NCI-H2107 treated with DMSO at 0.1 percent for 48 hours (cell line): Measurements from ENCODE around the gene OR8D4.
"Not testable (repeated sequence)": the region's sequence is repeated elsewhere in the genome, so short reads cannot be mapped to it uniquely, and the experiment has no call there.

Experiments
- DNase-seq: peaks from one replicate; lab custom pipeline; 2025; ENCODE audit not compliant: unreplicated experiment; lab: John Stamatoyannopoulos, UW

Gene OR8D4

DNA sequence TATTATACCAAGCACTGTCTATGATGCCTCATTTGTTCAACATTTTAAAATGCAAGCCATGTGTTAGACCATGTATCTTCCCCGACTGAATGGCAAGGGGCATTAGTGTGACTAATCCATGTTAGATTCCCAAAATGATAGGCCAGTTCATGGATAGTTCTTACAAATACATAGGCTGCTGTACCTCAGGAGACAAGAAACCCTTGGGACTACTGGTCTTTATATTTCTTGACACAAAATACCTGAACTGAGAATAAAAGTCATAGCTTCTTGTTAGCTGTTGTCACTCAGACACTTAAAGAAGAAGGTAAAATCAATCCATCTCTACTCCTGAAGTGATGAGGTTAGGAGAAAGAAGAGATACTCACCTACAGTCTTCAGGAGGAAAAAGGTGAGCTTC, at the start of gene OR8D4:
Gene OR8D4, plus strand, starts transcription at position 301 of the 400 bp plus-strand sequence. CDS start 4,265 bp downstream, outside the sequence.
- DNase-seq, result no peak

DNA sequence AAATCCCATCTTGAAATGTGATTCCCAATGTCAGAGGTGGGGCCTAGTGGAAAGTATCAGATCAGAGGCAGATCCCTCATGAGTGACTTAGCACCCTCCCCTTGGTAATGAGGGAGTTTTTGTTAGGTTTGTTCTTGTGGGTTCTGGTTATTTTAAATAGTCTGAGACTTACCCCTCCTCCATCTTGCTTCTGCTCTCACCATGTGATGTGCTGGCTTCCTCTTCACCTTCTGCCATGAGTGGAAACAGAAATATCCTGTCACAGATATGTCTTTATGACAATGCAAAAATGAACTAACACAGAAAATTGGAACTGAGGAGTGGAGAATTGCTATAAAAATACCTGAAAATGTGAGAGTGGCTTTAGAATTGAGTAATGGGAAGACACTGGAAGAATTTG, 49.6 kb upstream of the OR8D4 start:
- no peak for DNase-seq

DNA sequence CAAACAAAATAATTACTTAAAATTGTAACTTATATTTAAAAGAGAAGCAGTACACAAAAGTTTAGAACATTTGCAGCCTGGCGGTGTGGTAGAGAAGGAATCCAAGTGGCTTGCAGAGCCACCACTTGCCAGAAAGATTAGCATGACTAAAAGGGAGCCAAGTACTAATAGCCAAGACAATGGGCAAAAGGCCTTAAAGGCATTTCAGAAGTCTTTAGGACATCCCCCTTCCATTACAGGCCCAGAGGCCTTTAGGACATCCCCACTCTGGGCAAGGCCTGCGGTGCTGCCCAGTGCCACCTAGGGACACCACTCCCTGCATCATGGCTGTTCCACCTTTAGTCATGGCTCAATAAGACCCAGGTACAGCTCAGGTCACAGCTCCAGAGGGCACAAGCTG, 48.9 kb upstream of the OR8D4 start:
- DNase-seq, result no peak

DNA sequence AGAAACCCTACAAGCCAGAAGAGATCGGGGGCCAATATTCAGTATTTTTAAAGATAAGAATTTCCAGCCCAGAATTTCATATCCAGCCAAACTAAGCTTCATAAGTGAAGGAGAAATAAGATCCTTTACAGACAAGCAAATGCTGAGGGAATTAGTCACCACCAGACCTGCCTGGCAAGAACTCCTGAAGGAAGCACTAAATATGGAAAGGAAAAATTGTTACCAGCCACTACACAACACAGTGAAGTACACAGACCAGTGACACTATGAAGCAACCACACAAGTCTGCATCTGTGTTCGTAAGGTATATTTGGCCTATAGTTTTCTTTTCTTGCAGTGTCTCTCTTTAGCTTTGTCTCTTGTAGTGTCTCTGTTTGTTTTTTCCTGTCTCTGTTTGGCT, 45.5 kb upstream of the OR8D4 start:
- DNase-seq, result no peak

DNA sequence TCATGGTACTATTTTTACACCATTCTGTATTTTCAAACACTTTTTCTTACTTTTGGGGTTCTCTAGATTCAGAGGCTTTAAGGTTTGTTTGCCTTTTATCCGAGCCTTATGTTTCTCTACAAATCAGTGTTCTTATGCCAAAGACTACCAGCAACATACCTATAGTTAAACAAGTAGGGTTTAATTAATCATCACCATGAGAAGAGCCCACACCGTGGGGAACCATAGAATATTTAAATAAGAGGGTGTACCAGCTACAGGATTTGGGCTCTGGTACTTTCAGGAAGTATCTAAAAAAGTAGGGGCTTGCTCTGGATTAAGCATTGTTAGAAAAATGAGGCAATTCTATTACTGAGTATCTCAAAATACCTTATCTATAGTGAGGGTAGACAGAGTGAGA, 42.2 kb upstream of the OR8D4 start:
- DNase-seq, result no peak

DNA sequence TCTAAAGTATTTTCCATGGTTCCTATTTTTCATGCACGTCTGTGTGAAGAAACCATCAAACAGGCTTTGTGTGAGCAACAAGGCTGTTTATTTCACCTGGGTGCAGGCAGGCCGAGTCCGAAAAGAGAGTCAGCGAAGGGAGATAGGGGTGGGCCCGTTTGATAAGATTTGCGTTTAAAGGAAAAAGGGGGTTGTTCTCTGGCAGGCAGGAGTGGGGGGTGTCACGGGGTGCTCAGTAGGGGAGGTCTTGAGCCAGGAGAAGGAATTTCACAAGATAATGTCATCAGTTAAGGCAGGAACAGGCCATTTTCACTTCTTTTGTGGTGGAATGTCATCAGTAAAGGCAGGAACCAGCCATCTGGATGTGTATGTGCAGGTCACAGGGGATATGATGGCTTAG, 36.7 kb upstream of the OR8D4 start:
- DNase-seq, result not testable (repeated sequence)

DNA sequence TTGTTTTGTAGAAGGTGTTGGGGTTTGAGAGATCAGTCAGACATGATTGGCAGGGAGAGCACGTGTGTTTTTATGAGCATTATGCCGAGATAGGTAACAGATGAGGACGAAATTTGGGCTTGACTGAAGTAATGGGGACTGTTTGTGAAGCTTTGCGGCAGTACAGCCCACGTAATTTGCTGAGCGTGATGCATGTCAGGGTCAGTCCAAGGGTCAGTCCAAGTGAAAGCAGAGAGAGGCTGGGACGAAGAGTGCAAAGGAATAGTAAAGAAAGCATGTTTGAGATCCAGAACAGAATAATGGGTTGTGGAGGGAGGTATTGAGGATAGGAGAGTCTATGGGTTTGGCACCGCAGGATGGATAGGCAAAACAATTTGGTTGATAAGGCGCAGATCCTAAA, 34.2 kb upstream of the OR8D4 start:
- not testable (repeated sequence) for DNase-seq

DNA sequence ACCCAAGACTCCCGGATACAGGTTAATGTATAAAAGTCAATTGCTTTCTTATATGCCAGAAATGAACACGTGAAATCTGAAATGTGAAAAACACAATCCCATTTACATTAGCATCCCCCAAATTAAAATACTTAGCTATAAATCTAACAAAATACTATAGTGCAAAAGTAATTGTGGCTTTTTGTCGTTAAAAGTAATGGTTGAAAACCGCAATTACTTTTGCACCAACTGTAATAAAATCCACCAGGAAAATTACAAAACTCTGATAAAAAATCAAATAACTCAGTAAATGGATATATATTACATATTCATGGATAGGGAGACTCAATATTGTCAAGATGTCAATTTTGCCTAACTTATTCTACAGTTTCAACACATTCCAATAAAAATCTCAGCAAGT, 21.1 kb upstream of the OR8D4 start:
- DNase-seq, result no peak

DNA sequence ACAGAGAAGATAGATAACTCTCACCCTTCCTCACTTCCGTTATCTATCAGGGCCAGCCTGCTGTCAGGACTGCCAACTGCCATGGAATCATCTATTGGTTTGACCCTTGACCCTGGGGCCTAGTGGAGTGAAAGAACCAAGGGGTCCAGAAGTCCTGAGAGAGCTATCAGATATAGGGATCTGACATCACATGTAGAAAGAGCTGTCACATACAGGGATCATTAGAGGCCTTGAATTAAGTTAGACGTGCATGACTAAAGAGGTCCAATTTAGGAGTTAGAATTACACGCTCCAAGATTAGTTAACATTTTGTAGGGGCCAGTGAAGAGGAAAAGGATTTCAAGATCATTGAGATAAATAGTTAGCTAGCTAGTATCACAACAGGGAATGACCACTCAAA, 16.4 kb upstream of the OR8D4 start, which contains the start of gene TMEM225:
Gene TMEM225, minus strand, starts transcription at position 101 of the 400 bp plus-strand sequence. CDS start 245 bp downstream, outside the sequence.
- no peak for DNase-seq

DNA sequence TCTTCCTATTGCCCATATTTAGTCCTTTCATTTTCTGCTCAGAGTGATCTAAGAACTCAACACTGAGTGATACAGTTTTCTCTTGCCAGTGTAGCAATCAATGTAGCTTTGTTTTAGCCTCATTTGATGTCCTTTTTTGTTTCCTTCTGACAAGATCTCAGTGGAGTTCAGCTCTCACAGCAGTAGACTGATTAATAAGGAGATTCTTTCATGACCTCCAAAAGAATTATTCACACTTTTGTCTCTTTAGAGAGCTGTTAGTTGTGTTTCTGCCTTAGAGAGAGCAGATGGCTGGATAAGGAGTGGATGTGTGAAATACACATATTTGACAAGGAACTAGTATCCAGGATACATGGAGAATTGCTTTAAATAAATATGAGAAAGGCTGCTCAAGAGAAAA, 9.9 kb upstream of the OR8D4 start:
- no peak for DNase-seq

DNA sequence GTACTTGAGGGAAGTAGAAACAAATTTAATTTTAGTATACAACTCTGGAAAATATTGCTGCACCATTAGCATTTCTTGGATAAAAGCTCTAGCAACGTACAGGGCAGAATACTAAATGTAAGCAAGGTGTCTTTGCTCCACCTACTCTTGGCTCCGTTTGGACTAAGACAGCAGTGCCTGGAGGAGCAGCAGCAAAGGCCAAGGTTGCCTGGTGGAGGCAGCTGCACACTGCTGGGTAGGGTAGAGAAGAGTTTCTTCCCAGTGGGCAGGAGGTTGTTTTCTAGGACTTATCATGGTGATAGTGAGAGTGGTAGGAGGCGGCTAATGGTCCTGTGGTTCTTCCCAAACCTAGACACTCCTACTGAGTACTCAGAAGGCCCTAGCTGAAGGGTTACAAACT, 2.2 kb upstream of the OR8D4 start:
- DNase-seq, result no peak

DNA sequence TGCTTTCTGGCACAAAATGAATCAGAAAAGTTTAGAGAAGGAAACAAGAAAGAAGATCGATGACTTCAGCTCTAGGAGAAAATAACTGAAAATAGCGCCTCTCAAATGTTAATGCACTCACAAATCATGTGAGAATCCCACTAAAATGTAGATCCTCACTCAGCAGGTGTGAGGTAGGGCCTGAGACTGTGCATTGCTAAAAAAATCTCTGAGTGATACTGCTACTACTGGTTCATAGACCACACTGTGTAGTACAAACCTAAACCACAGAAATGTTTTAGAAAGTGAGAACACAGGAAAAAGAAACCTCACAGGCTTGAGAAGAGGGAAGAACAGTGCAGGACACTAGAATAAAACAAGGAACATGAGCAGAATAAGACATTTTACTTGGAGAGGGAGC, 2.0 kb downstream of the OR8D4 start:
- DNase-seq, result no peak

DNA sequence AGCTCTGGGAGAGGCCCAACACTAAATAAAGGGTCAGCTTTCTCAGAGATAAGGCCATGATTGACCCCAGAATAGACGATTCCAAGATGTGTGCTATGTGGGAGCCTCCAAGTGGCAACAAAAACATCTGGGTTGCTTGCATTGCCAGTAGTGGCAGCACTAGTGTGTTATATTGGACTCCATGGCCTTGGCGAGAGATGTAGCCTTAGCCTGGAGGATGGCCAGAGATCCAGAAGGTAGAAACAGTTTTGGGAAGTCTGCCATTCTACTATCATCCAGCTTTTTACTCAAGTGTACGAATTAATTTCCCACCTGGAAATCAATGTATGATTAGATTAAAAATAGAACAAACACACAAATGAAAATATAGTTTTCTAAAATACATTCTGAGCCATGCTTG, 3.0 kb downstream of the OR8D4 start:
- DNase-seq, result no peak

DNA sequence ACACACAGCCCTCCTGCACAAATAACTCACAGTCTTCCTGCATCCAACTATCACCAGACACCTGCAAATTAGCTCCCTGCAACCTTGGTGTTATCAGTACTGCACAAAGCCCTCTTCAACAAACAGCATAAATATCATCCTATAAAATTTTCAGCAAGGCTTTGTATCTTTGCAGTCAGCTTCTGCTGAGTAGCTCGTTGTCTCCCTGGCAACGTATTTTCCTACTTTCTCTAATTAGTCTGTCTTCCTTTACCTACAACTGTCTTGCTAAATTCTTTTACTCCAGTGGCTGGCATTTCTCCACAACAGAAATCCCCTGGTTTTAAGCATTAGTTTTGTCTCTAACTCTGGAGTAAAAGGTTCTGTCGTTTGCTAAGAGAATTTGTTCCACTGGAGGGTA, 3.9 kb downstream of the OR8D4 start:
- DNase-seq, result no peak

DNA sequence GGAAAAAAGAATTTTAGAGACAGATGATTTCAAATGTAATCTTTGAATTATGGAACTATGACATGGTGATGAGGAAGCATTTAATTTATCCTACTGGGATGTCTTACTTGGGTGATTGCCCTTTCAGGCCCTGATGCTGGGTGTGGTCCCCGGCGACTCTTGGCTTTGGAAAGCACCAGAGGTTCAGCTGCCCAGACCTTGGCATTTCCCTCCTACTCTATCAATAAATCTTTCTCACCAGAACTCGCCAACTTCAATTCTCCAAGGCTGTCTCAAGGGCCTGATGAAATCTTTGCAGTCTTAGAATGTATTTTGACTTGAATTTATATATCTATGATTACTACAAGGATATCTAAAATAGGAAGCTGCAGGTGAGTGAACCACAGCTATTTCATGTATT, 19.0 kb downstream of the OR8D4 start:
- DNase-seq, result no peak

DNA sequence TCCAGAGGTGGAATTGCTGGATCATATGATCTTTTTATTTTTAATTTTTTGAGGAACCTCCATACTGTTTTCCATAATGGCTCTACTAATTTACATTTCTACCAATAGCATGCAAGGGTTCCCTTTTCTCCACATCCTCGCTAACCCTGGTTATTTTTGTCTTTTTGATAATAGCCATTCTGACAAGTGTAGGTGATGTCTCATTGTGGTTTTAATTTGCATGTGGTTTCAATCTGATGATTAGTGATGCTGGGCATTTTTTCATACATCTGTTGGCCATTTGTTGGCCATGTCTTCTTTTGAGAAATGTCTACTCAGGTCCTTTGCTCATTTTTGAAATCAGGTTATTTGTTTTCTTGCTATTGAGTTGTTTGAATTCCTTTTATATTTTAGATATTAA, 22.1 kb downstream of the OR8D4 start:
- no peak for DNase-seq

DNA sequence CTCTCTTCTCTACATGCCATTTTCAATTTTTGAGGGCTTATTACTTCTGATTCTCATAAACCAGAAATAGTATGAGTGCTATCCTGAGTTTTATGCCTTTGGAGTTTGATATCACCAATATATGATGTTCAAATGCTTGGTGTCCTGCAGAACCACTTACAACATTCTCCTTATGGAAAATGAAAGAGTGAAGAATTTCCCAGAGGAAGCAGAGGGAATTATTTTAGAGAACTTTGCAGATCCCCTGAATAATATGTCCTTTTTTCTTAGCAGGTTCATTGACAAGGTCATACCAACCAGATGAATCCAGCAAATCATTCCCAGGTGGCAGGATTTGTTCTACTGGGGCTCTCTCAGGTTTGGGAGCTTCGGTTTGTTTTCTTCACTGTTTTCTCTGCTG, 37.4 kb downstream of the OR8D4 start, which contains the start of gene OR4D5:
Gene OR4D5, plus strand, starts transcription at position 301 of the 400 bp plus-strand sequence. Its CDS starts 0 bp downstream, at position 301.
- DNase-seq, result no peak

DNA sequence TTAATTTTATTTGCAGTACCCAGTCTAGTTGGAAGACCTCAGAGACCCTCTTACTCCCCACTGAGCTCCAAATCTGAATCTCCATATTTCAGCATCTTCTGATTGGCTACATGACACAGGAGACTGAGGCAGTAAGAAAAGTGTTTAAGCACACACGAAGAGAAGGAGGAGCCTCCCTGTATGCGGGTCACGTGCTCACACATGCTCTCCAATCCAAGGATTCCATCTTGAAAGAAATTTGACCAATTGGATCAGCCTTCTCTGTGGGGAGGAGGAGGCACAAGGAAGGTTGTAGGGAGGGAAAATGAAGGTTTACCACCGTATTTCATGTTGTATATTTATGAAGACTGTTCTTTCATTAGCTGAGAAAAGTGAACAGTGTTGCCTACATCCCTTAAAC, 40.4 kb downstream of the OR8D4 start:
- DNase-seq, result no peak

DNA sequence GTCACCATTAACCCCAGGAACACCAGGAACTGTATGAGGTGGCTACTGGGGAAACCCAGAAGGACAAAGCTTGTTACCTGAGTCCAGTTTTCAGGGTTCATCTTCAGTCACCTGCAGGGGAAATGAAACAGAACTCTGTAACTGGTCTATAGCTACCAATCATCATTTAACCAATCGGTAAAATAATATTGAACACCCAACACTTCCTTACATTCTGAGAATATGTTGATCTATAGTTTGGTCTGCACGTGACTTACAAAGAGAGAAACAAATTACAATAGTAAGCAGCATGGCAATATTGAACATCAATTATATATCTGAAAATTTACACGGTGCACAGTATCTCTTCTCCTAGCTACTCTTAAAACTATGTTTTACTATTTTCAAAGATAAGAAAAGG, 41.8 kb downstream of the OR8D4 start, which contains the start of gene OR6T1:
Gene OR6T1, minus strand, starts transcription at position 101 of the 400 bp plus-strand sequence. Its CDS starts 0 bp downstream, at position 101.
- DNase-seq, result no peak

DNA sequence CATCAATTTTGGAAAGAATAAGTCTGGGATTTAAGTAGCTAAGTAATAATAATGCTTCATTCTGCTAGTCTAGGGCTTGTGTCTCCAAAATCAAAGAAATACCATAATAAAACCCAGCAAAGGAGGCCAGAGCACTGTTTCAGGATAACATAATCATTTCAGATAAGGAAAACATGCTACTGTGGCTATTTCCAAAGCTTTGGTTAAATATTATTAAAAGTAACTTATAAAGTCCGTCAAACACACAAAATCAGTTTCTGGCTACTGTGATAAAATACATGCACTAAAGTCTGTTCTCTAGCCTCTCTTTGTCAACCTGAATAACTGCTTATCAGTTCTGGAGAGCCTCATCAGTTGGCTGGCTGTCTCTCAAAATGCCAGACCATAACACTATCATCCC, 43.2 kb downstream of the OR8D4 start:
- no peak for DNase-seq

DNA sequence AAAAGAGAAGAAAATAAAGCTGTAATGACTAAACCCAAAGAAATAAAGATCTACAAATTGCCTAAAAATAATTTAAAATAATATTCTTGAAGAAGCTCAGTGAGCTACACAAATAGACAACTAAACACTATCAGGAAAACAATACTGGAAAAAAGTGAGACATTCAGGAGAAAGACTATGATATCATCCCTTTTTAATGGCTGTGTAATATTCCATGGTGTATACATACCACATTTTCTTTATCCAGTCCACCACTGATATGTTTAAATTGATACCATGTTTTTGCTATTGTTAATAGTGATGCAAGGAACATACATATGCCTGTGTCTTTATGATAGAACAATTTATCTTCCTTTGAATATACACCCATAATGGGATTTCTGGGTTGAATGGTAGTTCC, 54.8 kb downstream of the OR8D4 start:
- DNase-seq, result no peak
